GM19035 (cell line): Measurements from ENCODE around the gene AGPAT3.
A peak's percentile ranks its signal among the peaks of the same experiment; 100 is the strongest.

ENCODE experiments used
- ATAC-seq: cut with Tn5 transposase; IDR thresholded peaks from one replicate; pipeline ENCODE4 v1.9.1; 2021; ENCODE audit not compliant: unreplicated experiment

Gene AGPAT3

GRCh38 chr21:43992121-43992520, 127.1 kb downstream of the AGPAT3 start:
- no peak for ATAC-seq

DNA sequence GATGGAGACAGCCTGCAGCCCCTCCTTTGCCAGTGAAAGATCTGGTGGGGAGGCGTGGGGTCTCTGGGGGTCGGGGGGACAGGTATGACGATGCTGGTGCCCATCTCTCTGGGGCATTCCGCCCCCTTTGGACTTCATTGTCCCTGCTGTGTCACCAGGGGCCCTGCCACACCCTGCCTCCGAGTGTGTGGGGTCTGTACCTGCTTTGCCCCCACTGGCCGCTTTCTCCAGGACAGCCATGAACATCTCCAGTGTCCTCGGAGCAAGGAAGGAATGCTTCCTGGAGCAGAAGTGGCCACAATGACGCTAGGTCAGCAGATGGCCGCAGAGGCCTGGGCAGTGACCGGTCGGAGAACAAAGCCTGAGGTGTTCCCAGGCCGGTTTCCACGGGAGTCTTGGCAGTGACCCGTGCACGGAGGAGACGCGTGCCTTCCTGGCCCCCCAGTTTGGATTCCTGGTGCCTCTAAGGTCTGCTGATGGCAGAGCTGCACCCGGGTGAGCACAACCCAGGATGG, 128.5 kb downstream of the AGPAT3 start:
- no peak for ATAC-seq

DNA sequence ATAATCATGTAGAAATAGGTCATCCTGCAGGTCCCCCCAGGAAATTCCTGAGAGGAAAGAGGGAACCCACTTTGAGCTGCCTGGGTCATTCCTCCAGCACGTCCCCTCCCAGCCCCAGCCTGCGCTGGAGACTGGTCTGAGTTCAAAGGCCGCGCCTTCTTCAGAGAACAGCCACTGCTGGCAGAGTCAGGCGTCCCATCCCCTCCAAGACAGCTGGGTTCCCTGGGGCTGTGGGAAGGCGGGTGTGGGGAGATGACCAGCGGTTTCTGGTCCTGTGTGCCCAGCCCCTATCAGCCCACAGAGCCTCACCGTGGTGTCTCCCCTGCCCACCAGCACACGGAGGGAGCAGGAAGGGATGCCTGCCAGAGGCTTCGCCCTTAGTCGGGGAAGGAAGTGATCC, 129.1 kb downstream of the AGPAT3 start:
- ATAC-seq = no peak

DNA sequence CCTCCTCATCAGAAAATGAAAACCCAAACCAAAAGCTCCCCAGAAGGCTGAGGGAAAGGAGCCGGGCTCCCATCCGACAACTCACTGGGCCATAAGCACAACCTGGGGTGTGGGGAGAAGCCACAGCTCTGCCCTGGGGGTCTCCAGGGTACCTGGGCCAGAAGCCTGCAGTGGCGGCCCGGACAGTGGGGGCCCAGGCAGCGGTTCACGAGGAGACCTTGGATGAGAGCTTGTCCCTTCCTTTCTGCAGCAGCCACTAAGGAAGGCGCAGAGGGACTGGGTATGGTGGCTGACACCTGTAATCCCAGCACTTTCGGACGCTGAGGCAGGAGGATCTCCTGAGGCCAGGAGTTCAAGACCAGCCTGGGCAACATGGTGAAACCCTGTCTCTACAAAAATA, 129.6 kb downstream of the AGPAT3 start:
- ATAC-seq = no peak

GRCh38 chr21:43995521-43996105, 130.6 kb downstream of the AGPAT3 start:
- ATAC-seq = no peak

DNA sequence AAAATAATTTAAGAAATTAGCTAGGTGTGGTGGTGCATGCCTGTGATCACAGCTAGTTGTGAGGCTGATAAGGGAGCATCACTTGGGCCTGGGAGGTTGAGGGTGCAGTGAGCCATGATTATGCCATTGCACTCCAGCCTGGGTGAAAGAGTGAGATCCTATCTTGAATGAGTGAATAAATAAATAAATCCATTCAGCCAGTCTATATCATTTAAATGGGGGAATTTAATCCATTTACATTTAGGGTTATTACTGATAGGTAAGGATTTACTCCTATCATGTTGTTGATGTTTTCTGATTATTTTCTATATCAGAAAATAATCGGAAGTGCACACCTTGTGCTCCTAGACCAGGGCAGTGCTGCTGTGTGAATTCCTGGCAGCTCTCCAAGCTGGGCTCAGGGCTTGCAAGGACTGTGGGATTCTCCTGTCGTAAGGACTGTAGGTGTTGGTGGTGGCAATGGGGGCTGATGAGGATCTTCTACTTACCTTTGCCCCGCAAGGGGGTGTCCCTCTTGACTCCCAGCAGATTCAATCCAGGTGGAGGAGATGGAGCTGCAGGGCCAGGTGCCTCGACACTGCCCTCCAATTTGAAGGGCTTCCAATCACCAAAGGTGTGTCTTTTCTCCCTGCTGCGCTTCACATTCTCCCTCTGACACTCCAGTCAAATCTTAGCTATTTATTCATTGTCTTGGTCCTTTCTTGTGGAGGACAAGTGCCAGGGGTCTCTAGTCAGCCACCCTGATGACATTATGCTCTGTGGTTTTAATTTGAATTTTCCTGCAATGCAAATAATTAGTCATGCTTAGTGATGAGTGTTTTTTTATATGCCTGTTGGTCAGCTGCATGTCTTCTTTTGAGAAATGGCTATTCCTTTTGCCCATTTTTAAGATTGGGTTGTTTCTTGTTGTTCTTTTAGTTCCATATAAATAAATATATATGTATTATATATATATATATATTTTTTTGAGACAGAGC, 133.0 kb downstream of the AGPAT3 start:
- ATAC-seq = no peak

DNA sequence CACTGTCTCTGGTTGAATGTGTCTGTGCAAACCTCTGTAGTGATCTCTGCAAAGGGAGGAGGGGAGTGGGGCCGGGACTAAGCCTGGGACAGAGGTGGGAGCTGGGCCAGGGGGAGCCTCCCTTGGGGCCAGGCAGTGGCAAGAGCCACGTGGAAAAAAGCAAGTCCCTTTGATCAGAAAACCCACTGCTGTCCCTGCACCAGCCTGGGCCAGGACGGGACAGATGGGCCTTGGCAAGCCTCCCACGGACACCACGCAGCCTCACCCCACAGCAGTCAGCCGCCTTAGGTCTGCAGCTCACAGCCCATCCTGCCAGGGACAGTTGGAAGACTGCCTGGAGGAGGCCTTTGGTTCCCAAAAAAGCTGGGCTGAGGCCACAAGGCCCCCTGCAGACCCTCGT, 135.3 kb downstream of the AGPAT3 start:
- ATAC-seq = no peak

GRCh38 chr21:44002511-44002910, 137.5 kb downstream of the AGPAT3 start:
- ATAC-seq = no peak

GRCh38 chr21:44003307-44003966, 138.4 kb downstream of the AGPAT3 start:
- ATAC-seq = no peak

DNA sequence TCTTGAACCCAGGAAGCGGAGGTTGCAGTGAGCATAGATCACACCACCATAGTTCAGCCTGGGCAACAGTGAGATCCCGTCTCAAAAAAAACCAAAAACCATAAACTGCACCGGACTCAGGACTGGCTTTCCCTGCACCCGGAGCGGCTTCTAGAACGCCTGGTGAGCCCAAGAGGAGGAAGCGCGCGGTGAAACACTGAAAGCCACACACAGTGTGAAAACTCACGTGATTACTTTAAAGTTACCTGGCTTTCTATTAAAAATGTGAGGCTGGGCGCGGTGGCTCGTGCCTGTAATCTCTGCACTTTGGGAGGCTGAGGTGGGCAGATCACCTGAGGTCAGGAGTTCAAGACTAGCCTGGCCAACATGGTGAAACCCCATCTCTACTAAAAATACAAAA, 140.0 kb downstream of the AGPAT3 start:
- ATAC-seq = no peak

DNA sequence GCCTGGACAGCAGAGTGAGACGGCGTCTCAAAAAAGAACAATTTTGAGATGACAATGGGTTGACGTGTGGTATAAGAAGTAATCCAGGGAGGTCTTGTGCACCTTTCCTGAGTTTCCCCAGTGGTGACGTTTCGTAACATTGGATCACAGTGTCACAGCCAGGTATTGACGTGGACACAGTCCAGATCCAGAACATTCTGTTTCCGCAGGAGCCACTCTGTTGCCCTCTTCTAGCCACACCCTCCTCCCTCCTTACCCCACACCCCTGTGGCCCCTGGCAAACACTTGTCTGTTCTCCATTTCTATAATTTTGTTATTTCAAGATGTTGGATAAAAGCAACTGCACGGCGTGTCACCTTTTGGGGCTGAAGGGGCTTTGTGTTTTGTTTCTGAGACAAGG, 140.6 kb downstream of the AGPAT3 start:
- ATAC-seq = no peak

DNA sequence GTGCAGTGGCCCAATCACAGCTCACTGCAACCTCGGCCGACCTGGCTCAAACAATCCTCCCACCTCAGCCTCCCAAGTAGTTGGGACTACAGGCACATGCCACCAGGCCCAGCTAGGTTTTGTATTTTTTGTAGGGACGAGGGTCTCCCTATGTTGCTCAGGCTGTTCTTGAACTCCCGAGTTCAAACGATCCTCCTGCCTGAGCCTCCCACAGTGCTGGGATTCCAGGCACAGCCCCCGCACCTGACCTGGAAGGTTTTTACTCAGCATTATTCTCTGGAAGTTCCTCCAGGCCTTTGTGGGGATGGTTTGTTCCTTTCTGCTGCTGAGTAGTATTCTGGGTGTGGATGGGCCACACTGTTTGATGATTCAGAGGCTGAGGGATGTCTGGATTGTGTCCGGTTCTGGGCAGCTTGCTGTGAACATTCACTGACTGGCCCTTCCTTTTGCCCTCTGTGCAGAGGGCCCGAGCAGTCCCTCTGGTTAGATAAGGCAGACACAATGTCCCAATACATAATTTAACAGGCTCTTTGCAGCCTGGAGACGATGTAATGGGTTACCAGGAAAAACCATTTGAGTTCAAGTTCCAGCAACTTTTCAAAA, 141.1 kb downstream of the AGPAT3 start:
- no peak for ATAC-seq

GRCh38 chr21:44006656-44007055, 141.6 kb downstream of the AGPAT3 start:
- no peak for ATAC-seq

- ATAC-seq = no peak
Observed at GRCh38 chr21:44010429-44010828, 145.4 kb downstream of the AGPAT3 start.

DNA sequence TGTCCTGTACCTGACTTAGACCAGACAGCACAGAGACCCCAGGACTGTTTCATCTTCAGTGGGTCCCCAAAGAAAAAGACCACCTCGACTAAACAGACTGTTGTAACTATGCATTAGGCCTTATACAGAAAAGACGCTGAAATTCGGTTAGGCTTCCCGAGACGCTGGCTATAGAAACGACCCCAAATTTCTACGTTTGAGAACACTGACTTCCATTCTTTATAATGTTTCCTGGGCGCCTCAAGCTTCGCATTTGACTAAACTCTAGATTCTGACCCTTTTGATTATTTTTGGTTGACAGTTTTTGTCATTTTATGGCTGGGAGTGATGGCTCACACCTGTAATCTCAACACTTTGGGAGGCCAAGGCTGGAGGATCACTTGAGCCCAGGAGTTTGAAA, 146.1 kb downstream of the AGPAT3 start:
- ATAC-seq = no peak

DNA sequence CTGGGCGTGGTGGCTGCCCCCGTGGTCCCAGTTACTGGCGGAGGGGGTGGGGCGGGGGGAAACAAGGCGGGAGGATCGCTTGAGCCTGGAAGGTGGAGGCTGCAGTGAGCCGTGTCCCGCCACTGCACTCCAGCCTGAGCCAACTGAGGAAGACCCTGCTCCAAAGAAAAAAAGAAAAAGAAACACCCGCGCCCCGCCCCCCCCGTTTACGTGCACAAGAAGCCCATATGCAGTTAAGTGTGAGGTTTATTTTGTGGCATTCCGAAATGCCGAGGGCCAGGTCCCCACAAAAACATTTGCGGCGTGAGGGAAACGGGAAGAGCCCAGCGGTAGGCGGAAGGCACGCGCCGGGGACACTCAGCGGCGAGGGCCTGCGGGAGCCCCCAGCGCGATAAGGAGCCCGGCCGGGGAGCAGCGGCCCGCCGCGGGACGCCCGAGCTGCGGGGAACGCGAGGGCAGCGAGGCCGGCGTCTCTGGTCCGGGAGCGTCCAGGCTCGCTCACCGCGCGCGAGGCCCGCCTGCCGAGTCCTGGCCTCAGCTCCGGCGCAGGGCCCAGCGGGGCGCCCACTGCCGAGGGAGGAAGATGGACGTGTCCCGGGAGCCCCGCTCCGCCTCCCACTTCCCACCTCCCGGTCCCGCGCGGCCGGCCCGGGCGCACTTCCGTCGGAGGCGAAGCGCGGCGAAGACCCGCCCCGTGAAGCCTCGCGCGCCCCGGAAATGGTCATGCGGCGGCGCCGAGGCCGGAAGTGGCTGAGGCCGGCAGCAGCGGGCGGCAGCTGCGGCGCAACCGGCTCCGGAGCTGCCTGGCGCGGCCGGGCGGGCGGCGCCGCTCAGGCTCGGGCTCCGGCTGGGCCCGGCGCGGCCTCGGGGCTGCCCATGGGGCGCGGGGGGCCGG, 146.8 kb downstream of the AGPAT3 start, which contains the start of gene TRAPPC10:
TSS of gene TRAPPC10 (plus strand) at position 731 of the 895 bp plus-strand sequence. CDS start 185 bp downstream, outside the sequence.
- ATAC-seq = peak; percentile 70

DNA sequence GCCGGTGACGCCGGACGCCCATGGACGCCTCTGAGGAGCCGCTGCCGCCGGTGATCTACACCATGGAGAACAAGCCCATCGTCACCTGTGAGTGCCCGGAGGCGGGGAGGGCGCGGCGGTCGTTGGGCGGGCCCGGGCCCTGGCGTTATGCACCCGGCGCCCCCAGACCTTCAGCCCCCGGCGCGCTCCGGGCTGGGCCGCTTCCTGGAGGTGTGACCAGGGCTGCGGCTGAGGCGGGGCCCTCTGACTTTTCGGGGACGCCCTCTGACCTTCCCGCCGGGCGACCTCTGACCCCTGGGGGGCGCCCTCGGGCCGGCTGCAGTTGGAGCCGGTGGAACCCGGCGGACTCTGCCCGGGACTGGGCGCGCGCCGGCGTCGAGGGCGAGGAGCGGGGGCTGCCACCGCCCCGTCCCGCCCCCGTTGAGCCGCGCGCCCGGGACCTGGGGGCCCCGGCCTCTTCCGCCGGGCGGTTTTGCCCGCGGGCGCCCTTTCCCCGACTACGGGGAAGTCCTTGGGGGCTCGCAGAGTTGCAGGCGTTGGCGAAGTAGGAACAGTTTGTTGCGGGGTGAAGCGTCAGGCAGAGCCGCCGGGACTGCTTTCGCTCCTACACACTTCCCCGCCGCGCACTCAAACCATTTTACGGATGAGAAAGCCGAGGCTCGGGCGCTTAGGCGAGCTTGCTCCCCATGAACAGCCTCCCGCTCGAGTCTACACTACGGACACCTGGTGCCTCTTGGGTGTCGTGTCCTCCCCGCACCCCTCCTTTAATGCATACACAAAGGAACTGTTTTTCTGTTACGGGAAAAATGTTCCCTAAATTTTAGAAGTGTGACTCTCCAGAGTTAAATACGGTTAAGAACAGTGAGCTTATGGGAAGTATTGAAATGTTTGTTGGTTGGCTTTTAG, 147.7 kb downstream of the AGPAT3 start:
- ATAC-seq = peak; percentile 67

DNA sequence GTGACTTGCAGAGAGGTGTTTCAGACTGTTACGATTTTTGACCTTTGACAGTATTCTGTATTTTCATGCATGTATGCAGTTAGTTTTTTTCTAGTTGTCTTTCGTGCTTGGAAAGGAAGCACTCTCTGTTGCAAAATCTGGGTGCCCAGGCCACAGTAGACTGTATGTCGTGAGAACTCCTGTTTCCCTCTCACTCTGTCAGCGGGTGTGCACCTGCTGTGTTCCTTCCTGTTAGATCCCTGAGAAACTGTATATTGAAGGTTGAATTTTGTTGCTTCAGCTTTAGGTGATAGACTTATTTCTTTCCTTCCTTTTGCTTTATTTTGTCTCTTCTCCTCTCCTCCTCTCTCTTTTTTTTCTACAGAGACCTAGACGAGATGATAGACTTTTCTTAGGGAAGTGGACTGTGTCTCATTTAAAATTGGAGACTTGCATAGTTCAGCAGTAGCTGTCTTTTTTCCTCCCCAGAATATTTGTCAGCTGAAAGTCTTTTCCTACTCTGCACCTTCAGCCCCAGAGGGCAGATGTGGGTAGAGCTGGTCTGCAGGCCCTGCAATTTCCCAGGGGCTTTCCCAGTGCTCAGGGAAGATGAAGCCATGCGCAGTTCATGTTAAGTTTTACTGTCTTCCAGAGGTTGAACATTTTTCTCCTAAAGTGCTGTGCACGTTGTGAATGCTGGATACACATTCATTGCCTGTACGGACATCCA, 148.5 kb downstream of the AGPAT3 start:
- ATAC-seq = no peak
